Endothelial cell of umbilical vein (primary cell): ENCODE data around the gene DOCK1. TPM values are rescaled to one million over a fixed set of nuclear protein-coding genes. Genes with fewer than 3 reads are reported as not detected.

Source experiments
- BruUV-seq: library from RNA; stranded (reverse); fragments of 400-500 nt; replicated peaks from 2 replicates; lab custom pipeline; 2021; lab: Mats Ljungman, UMichigan
- CTCF ChIA-PET: fragments of 300-600, 350-600 bp; sonication (Branson Sonifier 250); formaldehyde crosslinking; loops from one replicate; lab custom pipeline; 2021; ENCODE audit warnings: antibody characterized with exemption, inconsistent platforms; lab: Charles Lee
- POLR2A ChIA-PET: fragments of 300-600, 350-600 bp; sonication (Branson Sonifier 250); formaldehyde crosslinking; loops from one replicate; lab custom pipeline; 2021; ENCODE audit warnings: antibody characterized with exemption, inconsistent platforms; lab: Charles Lee
- DNase-seq: peaks from one replicate; pipeline ENCODE4 v3.0.0-alpha.2; 2011; ENCODE audit warnings: low read depth, low spot score
- FAIRE-seq: peaks from 2 replicates; lab custom pipeline; 2011; peaks lifted over from hg19 to GRCh38; lab: Jason Lieb, UNC
- H2AFZ ChIP-seq: 2 replicates; pipeline ENCODE4 v1.6.0; 2012; ENCODE audit warnings: low read depth, low read length, control low read depth, inconsistent platforms
- H3K27ac ChIP-seq: 2 replicates; pipeline ENCODE4 v1.5.1; 2011; ENCODE audit warnings: low read depth, mild to moderate bottlenecking, control low read depth, low read length, moderate library complexity; ENCODE audit not compliant: insufficient read depth
- H3K27me3 ChIP-seq, 2 experiments: 2 replicates each; pipeline versions ENCODE4 v1.6.0 to v1.6.1; 2011; ENCODE audit warnings: low read length in 2 of 2, mixed read lengths in 1 of 2; ENCODE audit not compliant: control insufficient read depth in 2 of 2, insufficient read depth in 2 of 2
- H3K36me3 ChIP-seq, 2 experiments: 2 replicates in 1 of 2; 3 replicates in 1 of 2; pipeline ENCODE4 v1.5.1; 2011; ENCODE audit warnings: low read length in 2 of 2, mild to moderate bottlenecking in 1 of 2, moderate library complexity in 1 of 2; ENCODE audit not compliant: control insufficient read depth in 2 of 2, insufficient read depth in 2 of 2; ENCODE audit errors: extremely low read depth in 1 of 2
- H3K4me1 ChIP-seq: 3 replicates; pipeline ENCODE4 v1.5.1; 2011; ENCODE audit warnings: mild to moderate bottlenecking, low read length; ENCODE audit not compliant: control insufficient read depth, insufficient read depth; ENCODE audit errors: extremely low read depth
- H3K4me2 ChIP-seq: 2 replicates; pipeline ENCODE4 v1.6.1; 2011; ENCODE audit warnings: low read length, control low read depth, mixed read lengths; ENCODE audit not compliant: insufficient read depth
- H3K4me3 ChIP-seq, 3 experiments: fragments of 200-600 bp in 1 of 3; sonication (generic), shearing (Covaris generic) in 1 of 3; replicated peaks in 1 of 3; 2 replicates each; pipeline ENCODE4 v1.5.1; 2011 to 2016; ENCODE audit warnings: control low read depth in 3 of 3, low read length in 3 of 3, mild to moderate bottlenecking in 2 of 3, inconsistent platforms in 1 of 3, low read depth in 1 of 3, moderate library complexity in 1 of 3; ENCODE audit not compliant: insufficient read depth in 1 of 3
- H3K79me2 ChIP-seq: 2 replicates; pipeline ENCODE4 v1.6.0; 2012; ENCODE audit warnings: low read length, inconsistent platforms; ENCODE audit not compliant: control insufficient read depth, insufficient read depth
- H3K9ac ChIP-seq: replicated peaks from 2 replicates; pipeline ENCODE3; 2011; ENCODE audit warnings: low read length, control low read depth; ENCODE audit not compliant: insufficient read depth; ENCODE audit errors: extremely low read depth
- H3K9me1 ChIP-seq: replicated peaks from 3 replicates; pipeline ENCODE4 v1.6.0; 2011; ENCODE audit warnings: mild to moderate bottlenecking, low read length; ENCODE audit not compliant: control insufficient read depth, insufficient read depth; ENCODE audit errors: extremely low read depth
- H3K9me3 ChIP-seq: replicated peaks from 2 replicates; pipeline ENCODE4 v1.5.1; 2012; ENCODE audit warnings: low read length, inconsistent platforms; ENCODE audit not compliant: control insufficient read depth, insufficient read depth
- H4K20me1 ChIP-seq: replicated peaks from 2 replicates; pipeline ENCODE3; 2011; ENCODE audit warnings: mild to moderate bottlenecking, low read length; ENCODE audit not compliant: control insufficient read depth, insufficient read depth; ENCODE audit errors: extremely low read depth
- CTCF ChIP-seq, 2 donors: IDR thresholded peaks; 1 replicate in 1 of 2; 2 replicates in 1 of 2; pipeline ENCODE4 v1.5.1; 2011; ENCODE audit warnings: low read length in 2 of 2, mild to moderate bottlenecking in 2 of 2, moderate library complexity in 2 of 2, control low read depth in 1 of 2, inconsistent platforms in 1 of 2, low read depth in 1 of 2; ENCODE audit not compliant: insufficient read depth in 1 of 2; ENCODE audit errors: extremely low read depth in 1 of 2
- EZH2 ChIP-seq: IDR thresholded peaks from 2 replicates; pipeline ENCODE4 v1.6.1; 2012; ENCODE audit warnings: borderline replicate concordance, low read depth, mild to moderate bottlenecking, moderate library complexity, low read length, inconsistent platforms; ENCODE audit not compliant: severe bottlenecking
- FOS ChIP-seq: IDR thresholded peaks from 2 replicates; pipeline ENCODE4 v1.6.1; 2011; ENCODE audit warnings: mild to moderate bottlenecking, low read length, moderate library complexity, borderline replicate concordance; ENCODE audit not compliant: insufficient read depth
- GATA2 ChIP-seq: IDR thresholded peaks from 2 replicates; pipeline ENCODE4 v1.7.0; 2011; ENCODE audit warnings: low read depth, mild to moderate bottlenecking, moderate library complexity, mixed read lengths, low read length; ENCODE audit not compliant: insufficient read length, insufficient read depth
- JUN ChIP-seq: IDR thresholded peaks from 2 replicates; pipeline ENCODE4 v1.6.1; 2011; ENCODE audit warnings: borderline replicate concordance, low read depth; ENCODE audit not compliant: insufficient read length, insufficient read depth
- MAX ChIP-seq: IDR thresholded peaks from 2 replicates; pipeline ENCODE4 v1.6.1; 2011; ENCODE audit not compliant: insufficient read depth, insufficient read length
- MYC ChIP-seq: IDR thresholded peaks from one replicate; pipeline ENCODE4 v1.6.1; 2011; ENCODE audit warnings: mild to moderate bottlenecking, low read depth, low read length
- POLR2A ChIP-seq: IDR thresholded peaks from 2 replicates; pipeline ENCODE4 v1.6.1; 2012; ENCODE audit warnings: low read depth, mild to moderate bottlenecking, control low read depth, low read length
- POLR2AphosphoS5 ChIP-seq: IDR thresholded peaks from 2 replicates; pipeline ENCODE4 v1.6.1; 2012; ENCODE audit warnings: low read depth, mild to moderate bottlenecking, control low read depth, low read length, moderate library complexity; ENCODE audit not compliant: insufficient read depth
- dilution Hi-C: fragments of 300-500 bp; cut with MboI; formaldehyde crosslinking; loops from one replicate; pipeline ENCODE4 v1.15.0; 2019; ENCODE audit warnings: low sequenced_read_pairs; ENCODE audit not compliant: extremely low pct_ligation_motif_present
- intact Hi-C: fragments of 100-400 bp; cut with micrococcal nuclease; formaldehyde crosslinking; loops from one replicate; pipeline ENCODE4 v1.10.0; 2022
- polyA plus RNA-seq, 4 experiments: library from polyadenylated mRNA; depleted of rRNA in 3 of 4; stranded (reverse) in 3 of 4; unstranded in 1 of 4; fragments of >200 nt; gene quantifications; 2 replicates each; pipeline versions ENCODE4 v1.2.1 to v1.2.3, GENCODE V29; 2011 to 2012; ENCODE audit warnings: missing spikeins in 1 of 4
- total RNA-seq: library from RNA; stranded (reverse); gene quantifications from 2 replicates; pipeline ENCODE4 v1.2.3, GENCODE V29; 2021

The DOCK1 gene
- total and polyA plus RNA-seq, 2 donors (not counting 3 experiments of a cell fraction or from before 2014, with no cell fraction given): 22.5 to 83.1 TPM

GRCh38 chr10:127194111-127194510 is 288.9 kb downstream of the DOCK1 start:
- Histone ChIP-seq H3K9me3 (no peaks in the 10 kb centered on the region), H3K4me1 (peaks cover 4% of the 10 kb centered on the region), H3K4me2 (no peak overlapping the region), H3K27me3 (peaks cover 5 to 19% of the 10 kb centered on the region in 2 experiments), H3K79me2 (no peaks in the 10 kb centered on the region), H2AFZ (no peak overlapping the region), H3K36me3 (no peaks in the 10 kb centered on the region), H3K4me3 (no peak overlapping the region), H4K20me1 (peaks cover 4% of the 10 kb centered on the region), H3K9me1 (no peaks in the 10 kb centered on the region), H3K27ac (no peak overlapping the region), H3K9ac (no peak overlapping the region)
- no peak for FAIRE-seq
- ChIA-PET POLR2A (interaction anchor here (0.6 kb wide), 1 partner anchor 11 kb away, joined by 9 read pairs; no protein-coding TSS in a partner anchor), CTCF (interaction anchor here (1.1 to 1.8 kb wide), 6 partner anchors 11 to 50 kb away, joined by 3 to 5 read pairs (median 4); no protein-coding TSS in a partner anchor)
- DNase-seq: no peak
- BruUV-seq: no TSS peak
- dilution Hi-C loops: no loop called here
- intact Hi-C loops: no loop called here
- no peak for TF ChIP-seq CTCF (IDR thresholded peaks at IDR 0.05; ENCODE audit: extremely low read depth in 1 of 2, insufficient read depth in 1 of 2, low read depth in 1 of 2, low read length in 2 of 2)
- no peak for TF ChIP-seq GATA2
- no peak for TF ChIP-seq POLR2A
- no peak for TF ChIP-seq MYC
- TF ChIP-seq FOS: no peak
- no peak for TF ChIP-seq EZH2
- no peak for TF ChIP-seq JUN
- no peak for TF ChIP-seq POLR2AphosphoS5
- TF ChIP-seq MAX: no peak
